GM12878 (cell line): ENCODE results near the gene COL16A1. TPM values are rescaled to one million over a fixed set of nuclear protein-coding genes. Genes with fewer than 3 reads are reported as not detected.

Experiments
- ATAC-seq: fragments of 200-7000 bp; cut with Tn5 transposase; 3 replicates; pipeline ENCODE4 v1.9.1; 2020; ENCODE audit warnings: mild to moderate bottlenecking, moderate library complexity
- BruUV-seq: library from RNA; stranded (reverse); fragments of 400-500 nt; replicated peaks from 2 replicates; lab custom pipeline; 2021; lab: Mats Ljungman, UMichigan
- CTCF ChIA-PET: fragments of 300-600 bp; sonication (Branson Sonifier 250); formaldehyde crosslinking; extraction: SDS; loops from one replicate; lab custom pipeline; 2021; ENCODE audit warnings: inconsistent platforms; lab: Yijun Ruan, JAX
- POLR2A ChIA-PET: fragments of 350-600 bp; formaldehyde crosslinking; extraction: SDS; loops from one replicate; lab custom pipeline; 2021; ENCODE audit warnings: inconsistent platforms; lab: Charles Lee
- RAD21 ChIA-PET: fragments of 300-600 bp; sonication (Branson Sonifier 250); formaldehyde crosslinking; loops from one replicate; lab custom pipeline; 2023; ENCODE audit warnings: antibody characterized with exemption; ENCODE audit not compliant: unreplicated experiment; lab: Charles Lee
- SMC1A ChIA-PET: fragments of 300-600 bp; sonication (Branson Sonifier 250); formaldehyde crosslinking; loops from one replicate; lab custom pipeline; 2023; ENCODE audit not compliant: unreplicated experiment, uncharacterized antibody; lab: Charles Lee
- DNase-seq: peaks from one replicate; pipeline ENCODE4 v3.0.0-alpha.2; 2011; ENCODE audit warnings: low read depth, low spot score
- FAIRE-seq: peaks from 3 replicates; lab custom pipeline; 2011; peaks lifted over from hg19 to GRCh38; lab: Jason Lieb, UNC
- H2AFZ ChIP-seq: 2 replicates; pipeline ENCODE4 v1.6.0; 2011; ENCODE audit warnings: low read depth, low read length, control low read depth; ENCODE audit not compliant: control insufficient read depth
- H3K27ac ChIP-seq: 2 replicates; pipeline ENCODE4 v1.5.1; 2011; ENCODE audit warnings: control low read depth; ENCODE audit not compliant: control insufficient read depth, insufficient read depth
- H3K27me3 ChIP-seq, 2 experiments: replicated peaks in 1 of 2; 2 replicates each; pipeline versions ENCODE4 v1.6.0 to v1.6.1; 2011; ENCODE audit warnings: low read length in 1 of 2; ENCODE audit not compliant: control insufficient read depth in 2 of 2, insufficient read depth in 2 of 2
- H3K36me3 ChIP-seq, 2 experiments: 2 replicates each; pipeline ENCODE4 v1.5.1; 2011; ENCODE audit warnings: low read length in 1 of 2; ENCODE audit not compliant: control insufficient read depth in 2 of 2, insufficient read depth in 2 of 2
- H3K4me1 ChIP-seq: 2 replicates; pipeline ENCODE4 v1.6.1; 2011; ENCODE audit warnings: mild to moderate bottlenecking, low read length, moderate library complexity, mixed read lengths; ENCODE audit not compliant: control insufficient read depth, insufficient read depth
- H3K4me2 ChIP-seq: 2 replicates; pipeline ENCODE4 v1.6.0; 2011; ENCODE audit warnings: control low read depth; ENCODE audit not compliant: control insufficient read depth, insufficient read depth
- H3K4me3 ChIP-seq: fragments of 200-600 bp; sonication (generic); 2 replicates; pipeline ENCODE4 v1.5.1; 2016
- H3K79me2 ChIP-seq: 2 replicates; pipeline ENCODE4 v1.6.0; 2011; ENCODE audit warnings: low read length; ENCODE audit not compliant: control insufficient read depth, insufficient read depth
- H3K9ac ChIP-seq: 2 replicates; pipeline ENCODE4 v1.8.0; 2011; ENCODE audit warnings: low read length, control low read depth, mixed read lengths; ENCODE audit not compliant: control insufficient read depth, insufficient read depth
- H3K9me3 ChIP-seq: replicated peaks from 3 replicates; pipeline ENCODE4 v1.5.1; 2011; ENCODE audit warnings: mild to moderate bottlenecking, low read length; ENCODE audit not compliant: control insufficient read depth, insufficient read depth
- H4K20me1 ChIP-seq: 2 replicates; pipeline ENCODE4 v1.6.0; 2011; ENCODE audit not compliant: control insufficient read depth, insufficient read depth
- BCL11A ChIP-seq: IDR thresholded peaks from 2 replicates; pipeline ENCODE4 v1.6.1; 2011; ENCODE audit warnings: low read depth, low read length
- CREB1 ChIP-seq: IDR thresholded peaks from 2 replicates; pipeline ENCODE4 v1.6.1; 2012; ENCODE audit warnings: low read depth, mild to moderate bottlenecking, inconsistent platforms
- NFYB ChIP-seq: IDR thresholded peaks from 2 replicates; pipeline ENCODE4 v1.6.1; 2011; ENCODE audit warnings: low read depth, mild to moderate bottlenecking, low read length, improper control_type of control experiment, moderate library complexity; ENCODE audit not compliant: insufficient read depth
- YBX1 ChIP-seq: fragments of 450-650 bp; IDR thresholded peaks from 2 replicates; pipeline ENCODE4 v1.6.1; 2016; ENCODE audit warnings: antibody characterized with exemption
- ZNF207 ChIP-seq: fragments of 450-650 bp; IDR thresholded peaks from 2 replicates; pipeline ENCODE4 v1.6.1; 2014; ENCODE audit warnings: antibody characterized with exemption, mild to moderate bottlenecking, borderline replicate concordance
- WGBS: methylation state at CpG from one replicate; pipeline ENCODE4 v1.1.6; 2016; ENCODE audit warnings: low lambda C conversion rate; ENCODE audit not compliant: insufficient replicate concordance, insufficient coverage; ENCODE audit errors: missing lambda C conversion rate; 5-methylcytosine and 5-hydroxymethylcytosine counted together
- in situ Hi-C: fragments of 300-500 bp; cut with MboI; formaldehyde crosslinking; loops from 9 replicates; pipeline ENCODE4 v1.14.3; 2018; ENCODE audit warnings: mixed read lengths
- intact Hi-C: fragments of 100-400 bp; cut with micrococcal nuclease; formaldehyde crosslinking; loops from one replicate; pipeline ENCODE4 v1.14.2; 2022; ENCODE audit not compliant: unreplicated experiment
- polyA plus RNA-seq, 11 experiments: library from polyadenylated mRNA; depleted of rRNA in 4 of 11; unstranded in 6 of 11; stranded (reverse) in 5 of 11; fragments of >200 nt; fragmentation: Nextera tagmentation in 4 of 11; fragmentation: Illumina TruSeq in 1 of 11; extraction: Ambion mirVana in 4 of 11; extraction: Trizol in 1 of 11; gene quantifications; 1 replicate in 1 of 11; 2 replicates in 10 of 11; pipeline versions ENCODE4 v1.2.1 to v1.2.3, GENCODE V29; 2011 to 2016; ENCODE audit warnings: inconsistent platforms in 2 of 11, missing spikeins in 2 of 11, low read depth in 1 of 11
- total RNA-seq, 4 experiments: library from RNA; depleted of rRNA in 3 of 4; stranded (reverse); fragments of >200 nt in 3 of 4; fragmentation: Illumina TruSeq in 1 of 4; extraction: Trizol in 1 of 4; gene quantifications; 2 replicates each; pipeline versions ENCODE4 v1.2.1 to v1.2.3, GENCODE V29; 2013 to 2021
- TF ChIP-seq, protein P1 (sequence below): fragments of 450-650 bp; IDR thresholded peaks from 2 replicates; pipeline ENCODE4 v1.6.1; 2017; ENCODE audit warnings: borderline replicate concordance
- TF ChIP-seq, protein P2 (sequence below): fragments of 450-650 bp; IDR thresholded peaks from 2 replicates; pipeline ENCODE4 v1.6.1; 2016; ENCODE audit warnings: mild to moderate bottlenecking, moderate library complexity, borderline replicate concordance
- TF ChIP-seq, protein P3 (sequence below): fragments of 450-650 bp; IDR thresholded peaks from 2 replicates; pipeline ENCODE4 v1.6.1; 2017; ENCODE audit warnings: mild to moderate bottlenecking, moderate library complexity
- TF ChIP-seq, protein P4 (sequence below): fragments of 150-350 bp; IDR thresholded peaks from 2 replicates; pipeline ENCODE4 v1.6.1; 2016; ENCODE audit warnings: low read depth, low read length
- TF ChIP-seq, protein P5 (sequence below): IDR thresholded peaks from 2 replicates; pipeline ENCODE4 v1.6.1; 2012; ENCODE audit warnings: low read depth, low read length, improper control_type of control experiment

The COL16A1 gene
- total and polyA plus RNA-seq, 10 of the 15 experiments (the other 5 are each of a cell fraction or from before 2014, with no cell fraction given) = 0.02 to 3.7 (median 0.59) TPM

DNA sequence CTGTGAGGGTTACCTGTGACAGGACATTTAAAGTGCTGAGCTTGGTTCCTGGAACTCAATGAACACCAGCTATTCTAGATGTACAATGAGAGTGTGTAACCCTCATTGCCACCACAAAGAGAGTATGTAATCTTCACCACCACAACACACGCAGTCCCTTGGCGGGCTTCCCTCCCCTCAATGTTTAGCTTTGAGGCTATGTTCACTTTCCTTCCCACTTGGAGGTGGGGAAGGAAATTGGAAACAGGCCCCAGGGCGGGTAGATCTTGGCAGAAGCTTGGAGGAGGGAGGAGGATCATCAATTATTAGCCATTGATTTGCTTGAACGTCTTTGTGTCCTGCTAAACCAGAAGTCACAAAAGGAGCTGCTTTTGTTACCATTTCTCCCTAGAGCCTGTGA is 8.3 kb upstream of the COL16A1 start:
- in situ Hi-C loops = no loop called here
- Histone ChIP-seq H3K27me3 (peaks cover 0 to 3% of the 10 kb centered on the region in 2 experiments; a peak in 1 of 4 replicates), H3K4me3 (no peak overlapping the region), H3K9ac (no peak overlapping the region), H3K4me2 (no peak overlapping the region), H3K36me3 (no peaks in the 10 kb centered on the region), H3K79me2 (no peaks in the 10 kb centered on the region), H3K9me3 (no peaks in the 10 kb centered on the region), H4K20me1 (no peaks in the 10 kb centered on the region), H3K27ac (no peak overlapping the region), H3K4me1 (peaks cover 15% of the 10 kb centered on the region), H2AFZ (no peak overlapping the region)
- ChIA-PET CTCF (interaction anchor here (1.0 to 6.9 kb wide), 8 partner anchors 34 to 317 kb away, joined by 3 to 70 read pairs (median 4); no protein-coding TSS in a partner anchor), RAD21 (interaction anchor here (0.9 to 2.2 kb wide), 4 partner anchors 12 to 77 kb away, joined by 3 to 11 read pairs (median 5); no protein-coding TSS in a partner anchor), POLR2A (interaction anchor here (1.6 kb wide), 1 partner anchor 71 kb away, joined by 3 read pairs; no protein-coding TSS in a partner anchor), SMC1A (interaction anchor here (1.0 to 2.6 kb wide), 8 partner anchors 11 to 351 kb away, joined by 3 to 12 read pairs (median 4); no protein-coding TSS in a partner anchor)
- BruUV-seq = no TSS peak
- intact Hi-C loops = no loop called here
- FAIRE-seq (no peak), DNase-seq (no peak), ATAC-seq (no peak)
- WGBS = 39% methylated on average over 4 of the region's 4 CpGs
- TF ChIP-seq, protein P1, sequence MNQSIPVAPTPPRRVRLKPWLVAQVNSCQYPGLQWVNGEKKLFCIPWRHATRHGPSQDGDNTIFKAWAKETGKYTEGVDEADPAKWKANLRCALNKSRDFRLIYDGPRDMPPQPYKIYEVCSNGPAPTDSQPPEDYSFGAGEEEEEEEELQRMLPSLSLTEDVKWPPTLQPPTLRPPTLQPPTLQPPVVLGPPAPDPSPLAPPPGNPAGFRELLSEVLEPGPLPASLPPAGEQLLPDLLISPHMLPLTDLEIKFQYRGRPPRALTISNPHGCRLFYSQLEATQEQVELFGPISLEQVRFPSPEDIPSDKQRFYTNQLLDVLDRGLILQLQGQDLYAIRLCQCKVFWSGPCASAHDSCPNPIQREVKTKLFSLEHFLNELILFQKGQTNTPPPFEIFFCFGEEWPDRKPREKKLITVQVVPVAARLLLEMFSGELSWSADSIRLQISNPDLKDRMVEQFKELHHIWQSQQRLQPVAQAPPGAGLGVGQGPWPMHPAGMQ = no peak
- TF ChIP-seq BCL11A (no peak), ZNF207 (no peak), CREB1 (no peak), NFYB (no peak), YBX1 (no peak)
- TF ChIP-seq, protein P2, sequence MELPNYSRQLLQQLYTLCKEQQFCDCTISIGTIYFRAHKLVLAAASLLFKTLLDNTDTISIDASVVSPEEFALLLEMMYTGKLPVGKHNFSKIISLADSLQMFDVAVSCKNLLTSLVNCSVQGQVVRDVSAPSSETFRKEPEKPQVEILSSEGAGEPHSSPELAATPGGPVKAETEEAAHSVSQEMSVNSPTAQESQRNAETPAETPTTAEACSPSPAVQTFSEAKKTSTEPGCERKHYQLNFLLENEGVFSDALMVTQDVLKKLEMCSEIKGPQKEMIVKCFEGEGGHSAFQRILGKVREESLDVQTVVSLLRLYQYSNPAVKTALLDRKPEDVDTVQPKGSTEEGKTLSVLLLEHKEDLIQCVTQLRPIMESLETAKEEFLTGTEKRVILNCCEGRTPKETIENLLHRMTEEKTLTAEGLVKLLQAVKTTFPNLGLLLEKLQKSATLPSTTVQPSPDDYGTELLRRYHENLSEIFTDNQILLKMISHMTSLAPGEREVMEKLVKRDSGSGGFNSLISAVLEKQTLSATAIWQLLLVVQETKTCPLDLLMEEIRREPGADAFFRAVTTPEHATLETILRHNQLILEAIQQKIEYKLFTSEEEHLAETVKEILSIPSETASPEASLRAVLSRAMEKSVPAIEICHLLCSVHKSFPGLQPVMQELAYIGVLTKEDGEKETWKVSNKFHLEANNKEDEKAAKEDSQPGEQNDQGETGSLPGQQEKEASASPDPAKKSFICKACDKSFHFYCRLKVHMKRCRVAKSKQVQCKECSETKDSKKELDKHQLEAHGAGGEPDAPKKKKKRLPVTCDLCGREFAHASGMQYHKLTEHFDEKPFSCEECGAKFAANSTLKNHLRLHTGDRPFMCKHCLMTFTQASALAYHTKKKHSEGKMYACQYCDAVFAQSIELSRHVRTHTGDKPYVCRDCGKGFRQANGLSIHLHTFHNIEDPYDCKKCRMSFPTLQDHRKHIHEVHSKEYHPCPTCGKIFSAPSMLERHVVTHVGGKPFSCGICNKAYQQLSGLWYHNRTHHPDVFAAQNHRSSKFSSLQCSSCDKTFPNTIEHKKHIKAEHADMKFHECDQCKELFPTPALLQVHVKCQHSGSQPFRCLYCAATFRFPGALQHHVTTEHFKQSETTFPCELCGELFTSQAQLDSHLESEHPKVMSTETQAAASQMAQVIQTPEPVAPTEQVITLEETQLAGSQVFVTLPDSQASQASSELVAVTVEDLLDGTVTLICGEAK = no peak
- TF ChIP-seq, protein P3, sequence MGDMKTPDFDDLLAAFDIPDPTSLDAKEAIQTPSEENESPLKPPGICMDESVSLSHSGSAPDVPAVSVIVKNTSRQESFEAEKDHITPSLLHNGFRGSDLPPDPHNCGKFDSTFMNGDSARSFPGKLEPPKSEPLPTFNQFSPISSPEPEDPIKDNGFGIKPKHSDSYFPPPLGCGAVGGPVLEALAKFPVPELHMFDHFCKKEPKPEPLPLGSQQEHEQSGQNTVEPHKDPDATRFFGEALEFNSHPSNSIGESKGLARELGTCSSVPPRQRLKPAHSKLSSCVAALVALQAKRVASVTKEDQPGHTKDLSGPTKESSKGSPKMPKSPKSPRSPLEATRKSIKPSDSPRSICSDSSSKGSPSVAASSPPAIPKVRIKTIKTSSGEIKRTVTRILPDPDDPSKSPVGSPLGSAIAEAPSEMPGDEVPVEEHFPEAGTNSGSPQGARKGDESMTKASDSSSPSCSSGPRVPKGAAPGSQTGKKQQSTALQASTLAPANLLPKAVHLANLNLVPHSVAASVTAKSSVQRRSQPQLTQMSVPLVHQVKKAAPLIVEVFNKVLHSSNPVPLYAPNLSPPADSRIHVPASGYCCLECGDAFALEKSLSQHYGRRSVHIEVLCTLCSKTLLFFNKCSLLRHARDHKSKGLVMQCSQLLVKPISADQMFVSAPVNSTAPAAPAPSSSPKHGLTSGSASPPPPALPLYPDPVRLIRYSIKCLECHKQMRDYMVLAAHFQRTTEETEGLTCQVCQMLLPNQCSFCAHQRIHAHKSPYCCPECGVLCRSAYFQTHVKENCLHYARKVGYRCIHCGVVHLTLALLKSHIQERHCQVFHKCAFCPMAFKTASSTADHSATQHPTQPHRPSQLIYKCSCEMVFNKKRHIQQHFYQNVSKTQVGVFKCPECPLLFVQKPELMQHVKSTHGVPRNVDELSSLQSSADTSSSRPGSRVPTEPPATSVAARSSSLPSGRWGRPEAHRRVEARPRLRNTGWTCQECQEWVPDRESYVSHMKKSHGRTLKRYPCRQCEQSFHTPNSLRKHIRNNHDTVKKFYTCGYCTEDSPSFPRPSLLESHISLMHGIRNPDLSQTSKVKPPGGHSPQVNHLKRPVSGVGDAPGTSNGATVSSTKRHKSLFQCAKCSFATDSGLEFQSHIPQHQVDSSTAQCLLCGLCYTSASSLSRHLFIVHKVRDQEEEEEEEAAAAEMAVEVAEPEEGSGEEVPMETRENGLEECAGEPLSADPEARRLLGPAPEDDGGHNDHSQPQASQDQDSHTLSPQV = no peak
- TF ChIP-seq, protein P4, sequence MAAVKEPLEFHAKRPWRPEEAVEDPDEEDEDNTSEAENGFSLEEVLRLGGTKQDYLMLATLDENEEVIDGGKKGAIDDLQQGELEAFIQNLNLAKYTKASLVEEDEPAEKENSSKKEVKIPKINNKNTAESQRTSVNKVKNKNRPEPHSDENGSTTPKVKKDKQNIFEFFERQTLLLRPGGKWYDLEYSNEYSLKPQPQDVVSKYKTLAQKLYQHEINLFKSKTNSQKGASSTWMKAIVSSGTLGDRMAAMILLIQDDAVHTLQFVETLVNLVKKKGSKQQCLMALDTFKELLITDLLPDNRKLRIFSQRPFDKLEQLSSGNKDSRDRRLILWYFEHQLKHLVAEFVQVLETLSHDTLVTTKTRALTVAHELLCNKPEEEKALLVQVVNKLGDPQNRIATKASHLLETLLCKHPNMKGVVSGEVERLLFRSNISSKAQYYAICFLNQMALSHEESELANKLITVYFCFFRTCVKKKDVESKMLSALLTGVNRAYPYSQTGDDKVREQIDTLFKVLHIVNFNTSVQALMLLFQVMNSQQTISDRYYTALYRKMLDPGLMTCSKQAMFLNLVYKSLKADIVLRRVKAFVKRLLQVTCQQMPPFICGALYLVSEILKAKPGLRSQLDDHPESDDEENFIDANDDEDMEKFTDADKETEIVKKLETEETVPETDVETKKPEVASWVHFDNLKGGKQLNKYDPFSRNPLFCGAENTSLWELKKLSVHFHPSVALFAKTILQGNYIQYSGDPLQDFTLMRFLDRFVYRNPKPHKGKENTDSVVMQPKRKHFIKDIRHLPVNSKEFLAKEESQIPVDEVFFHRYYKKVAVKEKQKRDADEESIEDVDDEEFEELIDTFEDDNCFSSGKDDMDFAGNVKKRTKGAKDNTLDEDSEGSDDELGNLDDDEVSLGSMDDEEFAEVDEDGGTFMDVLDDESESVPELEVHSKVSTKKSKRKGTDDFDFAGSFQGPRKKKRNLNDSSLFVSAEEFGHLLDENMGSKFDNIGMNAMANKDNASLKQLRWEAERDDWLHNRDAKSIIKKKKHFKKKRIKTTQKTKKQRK = no peak
- TF ChIP-seq, protein P5, sequence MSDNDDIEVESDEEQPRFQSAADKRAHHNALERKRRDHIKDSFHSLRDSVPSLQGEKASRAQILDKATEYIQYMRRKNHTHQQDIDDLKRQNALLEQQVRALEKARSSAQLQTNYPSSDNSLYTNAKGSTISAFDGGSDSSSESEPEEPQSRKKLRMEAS = no peak
